Measurements from ENCODE around the gene GRB10.

GRCh38 chr7:50723173-50723572 lies 59.5 kb downstream of the GRB10 start:
- TF ChIP-seq, protein P1, sequence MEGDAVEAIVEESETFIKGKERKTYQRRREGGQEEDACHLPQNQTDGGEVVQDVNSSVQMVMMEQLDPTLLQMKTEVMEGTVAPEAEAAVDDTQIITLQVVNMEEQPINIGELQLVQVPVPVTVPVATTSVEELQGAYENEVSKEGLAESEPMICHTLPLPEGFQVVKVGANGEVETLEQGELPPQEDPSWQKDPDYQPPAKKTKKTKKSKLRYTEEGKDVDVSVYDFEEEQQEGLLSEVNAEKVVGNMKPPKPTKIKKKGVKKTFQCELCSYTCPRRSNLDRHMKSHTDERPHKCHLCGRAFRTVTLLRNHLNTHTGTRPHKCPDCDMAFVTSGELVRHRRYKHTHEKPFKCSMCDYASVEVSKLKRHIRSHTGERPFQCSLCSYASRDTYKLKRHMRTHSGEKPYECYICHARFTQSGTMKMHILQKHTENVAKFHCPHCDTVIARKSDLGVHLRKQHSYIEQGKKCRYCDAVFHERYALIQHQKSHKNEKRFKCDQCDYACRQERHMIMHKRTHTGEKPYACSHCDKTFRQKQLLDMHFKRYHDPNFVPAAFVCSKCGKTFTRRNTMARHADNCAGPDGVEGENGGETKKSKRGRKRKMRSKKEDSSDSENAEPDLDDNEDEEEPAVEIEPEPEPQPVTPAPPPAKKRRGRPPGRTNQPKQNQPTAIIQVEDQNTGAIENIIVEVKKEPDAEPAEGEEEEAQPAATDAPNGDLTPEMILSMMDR (IDR thresholded peaks at IDR 0.05) = no peak
- no peak for TF ChIP-seq ZFX (IDR thresholded peaks at IDR 0.05; ENCODE audit: borderline replicate concordance)
